Measurements from ENCODE around the gene SLC25A17.
"Not testable (repeated sequence)": the region's sequence is repeated elsewhere in the genome, so short reads cannot be mapped to it uniquely, and the experiment has no call there.

Gene SLC25A17

GRCh38 chr22:40797427-40797826 lies 21.7 kb downstream of the SLC25A17 start:
- Histone ChIP-seq H3K27me3 (ENCODE audit: control insufficient read depth, insufficient read depth, low read length, poor library complexity, severe bottlenecking) (no peaks in the 10 kb centered on the region), H3K9me3 (ENCODE audit: control insufficient read depth, low read length) (no peaks in the 10 kb centered on the region), H3K4me1 (ENCODE audit: control insufficient read depth, insufficient read depth, low read length) (no peaks in the 10 kb centered on the region), H3K27ac (ENCODE audit: insufficient read depth, low read depth, low read length, poor library complexity, severe bottlenecking) (no peak overlapping the region), H3K36me3 (ENCODE audit: control insufficient read depth, insufficient read depth, low read length) (no peaks in the 10 kb centered on the region), H3K4me3 (ENCODE audit: insufficient read depth, low read depth, low read length) (no peak overlapping the region)
- WGBS, 2 experiments, result 93 to 94% methylated on average over 1 of the region's 1 CpG

- Histone ChIP-seq H3K27me3 (ENCODE audit: control insufficient read depth, insufficient read depth, low read length, poor library complexity, severe bottlenecking) (no peaks in the 10 kb centered on the region), H3K9me3 (ENCODE audit: control insufficient read depth, low read length) (no peaks in the 10 kb centered on the region), H3K4me3 (ENCODE audit: insufficient read depth, low read depth, low read length) (no peak overlapping the region), H3K4me1 (ENCODE audit: control insufficient read depth, insufficient read depth, low read length) (no peaks in the 10 kb centered on the region), H3K27ac (ENCODE audit: insufficient read depth, low read depth, low read length, poor library complexity, severe bottlenecking) (no peak overlapping the region), H3K36me3 (ENCODE audit: control insufficient read depth, insufficient read depth, low read length) (peaks cover 5% of the 10 kb centered on the region)
- WGBS, 2 experiments, result 92 to 94% methylated on average over 2 of the region's 2 CpGs
These were observed 26.7 kb downstream of the SLC25A17 start for GRCh38 chr22:40792451-40792850.

GRCh38 chr22:40791241-40791640 lies 27.9 kb downstream of the SLC25A17 start:
- H3K9me3 ChIP-seq (ENCODE audit: control insufficient read depth, low read length), result no peaks in the 10 kb centered on the region
- H3K27ac ChIP-seq (ENCODE audit: insufficient read depth, low read depth, low read length, poor library complexity, severe bottlenecking), result no peak overlapping the region
- peaks cover 5% of the 10 kb centered on the region for H3K36me3 ChIP-seq (ENCODE audit: control insufficient read depth, insufficient read depth, low read length)
- H3K27me3 ChIP-seq (ENCODE audit: control insufficient read depth, insufficient read depth, low read length, poor library complexity, severe bottlenecking), result no peaks in the 10 kb centered on the region
- H3K4me1 ChIP-seq (ENCODE audit: control insufficient read depth, insufficient read depth, low read length), result no peaks in the 10 kb centered on the region
- H3K4me3 ChIP-seq (ENCODE audit: insufficient read depth, low read depth, low read length), result no peak overlapping the region

GRCh38 chr22:40789131-40789530 lies 30.0 kb downstream of the SLC25A17 start:
- no peak overlapping the region for H3K4me3 ChIP-seq (ENCODE audit: insufficient read depth, low read depth, low read length)
- H3K4me1 ChIP-seq (ENCODE audit: control insufficient read depth, insufficient read depth, low read length), result no peaks in the 10 kb centered on the region
- WGBS, 2 experiments, result 94 to 96% methylated on average over 22 of the region's 22 CpGs
- no peak overlapping the region for H3K27ac ChIP-seq (ENCODE audit: insufficient read depth, low read depth, low read length, poor library complexity, severe bottlenecking)
- no peaks in the 10 kb centered on the region for H3K27me3 ChIP-seq (ENCODE audit: control insufficient read depth, insufficient read depth, low read length, poor library complexity, severe bottlenecking)
- H3K36me3 ChIP-seq (ENCODE audit: control insufficient read depth, insufficient read depth, low read length), result peaks cover 5% of the 10 kb centered on the region
- no peaks in the 10 kb centered on the region for H3K9me3 ChIP-seq (ENCODE audit: control insufficient read depth, low read length)

- H3K4me1 ChIP-seq (ENCODE audit: control insufficient read depth, insufficient read depth, low read length), result no peaks in the 10 kb centered on the region
- H3K4me3 ChIP-seq (ENCODE audit: insufficient read depth, low read depth, low read length), result no peak overlapping the region
- 90 to 93% methylated on average over 3 of the region's 3 CpGs for WGBS, 2 experiments
- H3K9me3 ChIP-seq (ENCODE audit: control insufficient read depth, low read length), result no peaks in the 10 kb centered on the region
- no peaks in the 10 kb centered on the region for H3K27me3 ChIP-seq (ENCODE audit: control insufficient read depth, insufficient read depth, low read length, poor library complexity, severe bottlenecking)
- no peak overlapping the region for H3K27ac ChIP-seq (ENCODE audit: insufficient read depth, low read depth, low read length, poor library complexity, severe bottlenecking)
- H3K36me3 ChIP-seq (ENCODE audit: control insufficient read depth, insufficient read depth, low read length), result no peaks in the 10 kb centered on the region
These were observed 36.6 kb downstream of the SLC25A17 start for GRCh38 chr22:40782521-40782920.

GRCh38 chr22:40781749-40782148 lies 37.4 kb downstream of the SLC25A17 start:
- H3K4me1 ChIP-seq (ENCODE audit: control insufficient read depth, insufficient read depth, low read length); H3K36me3 ChIP-seq (ENCODE audit: control insufficient read depth, insufficient read depth, low read length); H3K27ac ChIP-seq (ENCODE audit: insufficient read depth, low read depth, low read length, poor library complexity, severe bottlenecking); H3K4me3 ChIP-seq (ENCODE audit: insufficient read depth, low read depth, low read length); H3K27me3 ChIP-seq (ENCODE audit: control insufficient read depth, insufficient read depth, low read length, poor library complexity, severe bottlenecking); H3K9me3 ChIP-seq (ENCODE audit: control insufficient read depth, low read length): not testable (repeated sequence)
- 94 to 95% methylated on average over 14 of the region's 14 CpGs for WGBS, 2 experiments

GRCh38 chr22:40769761-40770160 lies 49.4 kb downstream of the SLC25A17 start:
- WGBS, 2 experiments, result 94% methylated on average over 5 of the region's 6 CpGs

GRCh38 chr22:40768206-40768605 lies 50.9 kb downstream of the SLC25A17 start:
- H3K4me3 ChIP-seq (ENCODE audit: insufficient read depth, low read depth, low read length), result no peak overlapping the region
- H3K9me3 ChIP-seq (ENCODE audit: control insufficient read depth, low read length), result no peaks in the 10 kb centered on the region
- peaks cover 7% of the 10 kb centered on the region for H3K36me3 ChIP-seq (ENCODE audit: control insufficient read depth, insufficient read depth, low read length)
- H3K27ac ChIP-seq (ENCODE audit: insufficient read depth, low read depth, low read length, poor library complexity, severe bottlenecking), result no peak overlapping the region
- H3K4me1 ChIP-seq (ENCODE audit: control insufficient read depth, insufficient read depth, low read length), result no peaks in the 10 kb centered on the region
- 88 to 90% methylated on average over 1 of the region's 1 CpG for WGBS, 2 experiments
- no peaks in the 10 kb centered on the region for H3K27me3 ChIP-seq (ENCODE audit: control insufficient read depth, insufficient read depth, low read length, poor library complexity, severe bottlenecking)

More at GRCh38 chr22:40769761-40770160, 49.4 kb downstream of the SLC25A17 start:
- no peaks in the 10 kb centered on the region for H3K4me1 ChIP-seq (ENCODE audit: control insufficient read depth, insufficient read depth, low read length)
- no peaks in the 10 kb centered on the region for H3K9me3 ChIP-seq (ENCODE audit: control insufficient read depth, low read length)
- no peak overlapping the region for H3K4me3 ChIP-seq (ENCODE audit: insufficient read depth, low read depth, low read length)
- no peak overlapping the region for H3K27ac ChIP-seq (ENCODE audit: insufficient read depth, low read depth, low read length, poor library complexity, severe bottlenecking)
- peaks cover 14% of the 10 kb centered on the region for H3K36me3 ChIP-seq (ENCODE audit: control insufficient read depth, insufficient read depth, low read length)
- H3K27me3 ChIP-seq (ENCODE audit: control insufficient read depth, insufficient read depth, low read length, poor library complexity, severe bottlenecking), result no peaks in the 10 kb centered on the region

- H3K9me3 ChIP-seq (ENCODE audit: control insufficient read depth, low read length), result no peaks in the 10 kb centered on the region
- H3K27me3 ChIP-seq (ENCODE audit: control insufficient read depth, insufficient read depth, low read length, poor library complexity, severe bottlenecking), result no peaks in the 10 kb centered on the region
- no peak overlapping the region for H3K4me3 ChIP-seq (ENCODE audit: insufficient read depth, low read depth, low read length)
- WGBS, 2 experiments, result 95 to 100% methylated on average over 2 of the region's 2 CpGs
- no peaks in the 10 kb centered on the region for H3K4me1 ChIP-seq (ENCODE audit: control insufficient read depth, insufficient read depth, low read length)
- no peak overlapping the region for H3K27ac ChIP-seq (ENCODE audit: insufficient read depth, low read depth, low read length, poor library complexity, severe bottlenecking)
- H3K36me3 ChIP-seq (ENCODE audit: control insufficient read depth, insufficient read depth, low read length), result no peaks in the 10 kb centered on the region
These were observed 52.2 kb downstream of the SLC25A17 start for GRCh38 chr22:40766956-40767355.

GRCh38 chr22:40764763-40765441 lies 54.2 kb downstream of the SLC25A17 start:
- H3K4me3 ChIP-seq (ENCODE audit: insufficient read depth, low read depth, low read length), result no peak overlapping the region
- H3K4me1 ChIP-seq (ENCODE audit: control insufficient read depth, insufficient read depth, low read length), result no peaks in the 10 kb centered on the region
- WGBS, 2 experiments, result 96 to 97% methylated on average over 5 to 6 of the region's 6 CpGs
- no peaks in the 10 kb centered on the region for H3K27me3 ChIP-seq (ENCODE audit: control insufficient read depth, insufficient read depth, low read length, poor library complexity, severe bottlenecking)
- H3K9me3 ChIP-seq (ENCODE audit: control insufficient read depth, low read length), result no peaks in the 10 kb centered on the region
- H3K27ac ChIP-seq (ENCODE audit: insufficient read depth, low read depth, low read length, poor library complexity, severe bottlenecking), result no peak overlapping the region
- H3K36me3 ChIP-seq (ENCODE audit: control insufficient read depth, insufficient read depth, low read length), result no peaks in the 10 kb centered on the region

Measured in ectodermal cell (in vitro differentiated cells).